Mucosa of rectum (tissue), 2 donors: ENCODE data around the gene ZNF557.

Source experiments
- H3K27ac ChIP-seq, 2 donors: one replicate each; pipeline ENCODE4 v1.7.0; 2013; ENCODE audit warnings: inconsistent platforms in 2 of 2, low read depth in 2 of 2, low read length in 2 of 2
- H3K27me3 ChIP-seq, 2 donors: one replicate each; pipeline ENCODE4 v1.7.0; 2013; ENCODE audit warnings: low read length in 2 of 2; ENCODE audit not compliant: control insufficient read depth in 2 of 2, insufficient read depth in 2 of 2
- H3K36me3 ChIP-seq, 2 donors: one replicate each; pipeline ENCODE4 v1.7.0; 2013; ENCODE audit warnings: low read length in 2 of 2; ENCODE audit not compliant: control insufficient read depth in 2 of 2, insufficient read depth in 2 of 2
- H3K4me1 ChIP-seq, 2 donors: one replicate each; pipeline ENCODE4 v1.7.0; 2013; ENCODE audit warnings: low read length in 2 of 2, mild to moderate bottlenecking in 1 of 2; ENCODE audit not compliant: control insufficient read depth in 2 of 2, insufficient read depth in 2 of 2
- H3K4me3 ChIP-seq, 2 donors: one replicate each; pipeline ENCODE4 v1.7.0; 2013; ENCODE audit warnings: low read length in 2 of 2
- H3K9ac ChIP-seq, 2 donors: one replicate each; pipeline ENCODE4 v1.7.0; 2013; ENCODE audit warnings: low read length in 2 of 2, low read depth in 1 of 2, mild to moderate bottlenecking in 1 of 2
- H3K9me3 ChIP-seq, 2 donors: one replicate each; pipeline ENCODE4 v1.7.0; 2013; ENCODE audit warnings: low read length in 2 of 2; ENCODE audit not compliant: control insufficient read depth in 2 of 2
- donor health status: healthy.
- donor health status: Normal muscosa, but diverticular disease.

The ZNF557 gene

GRCh38 chr19:7104747-7105447 lies 35.4 kb downstream of the ZNF557 start:
- Histone ChIP-seq H3K4me1 (peaks cover under 1 to 3% of the 10 kb centered on the region in 2 donors), H3K9ac (no peak overlapping the region), H3K27ac (no peak overlapping the region), H3K4me3 (no peak overlapping the region), H3K27me3 (no peaks in the 10 kb centered on the region), H3K9me3 (no peaks in the 10 kb centered on the region), H3K36me3 (no peaks in the 10 kb centered on the region)

DNA sequence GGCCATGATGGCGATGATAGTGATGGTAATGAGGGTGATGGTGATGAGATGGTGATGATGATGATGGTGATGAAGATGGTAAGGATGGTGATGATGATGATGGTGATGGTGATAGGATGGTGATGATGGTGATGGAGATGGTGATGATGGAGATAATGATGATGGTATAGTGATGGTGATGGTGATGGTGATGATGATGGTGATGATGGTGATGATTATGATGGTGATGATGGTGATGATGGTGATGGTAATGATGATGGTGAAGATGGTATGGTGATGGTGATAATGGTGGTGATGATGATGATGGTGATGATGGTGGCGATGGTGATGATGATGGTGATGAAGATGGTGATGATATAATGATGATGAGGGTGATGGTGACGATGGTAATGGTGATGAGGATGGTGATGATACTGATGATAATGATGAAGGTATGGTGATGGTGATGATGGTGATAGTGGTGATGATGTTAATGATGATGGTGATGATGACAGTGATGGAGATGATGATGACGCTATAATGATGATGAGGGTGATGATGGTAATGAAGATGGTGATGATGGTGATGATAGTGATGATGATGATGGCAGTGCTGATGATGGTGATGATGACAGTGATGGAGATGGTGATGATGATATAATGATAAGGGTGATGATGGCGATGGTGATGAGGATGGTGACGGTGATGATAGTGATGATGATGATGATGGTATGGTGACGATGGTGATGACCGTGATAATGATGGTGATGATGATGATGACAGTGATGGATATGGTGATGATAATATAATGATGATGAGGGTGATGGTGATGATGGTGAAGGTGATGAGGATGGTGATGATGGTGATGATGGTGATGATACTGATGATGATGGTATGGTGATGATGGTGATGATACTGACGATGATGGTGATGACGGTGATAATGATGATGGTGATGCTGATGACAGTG lies 37.5 kb downstream of the ZNF557 start:
- H3K36me3 ChIP-seq, result no peaks in the 10 kb centered on the region
- no peak overlapping the region for H3K4me3 ChIP-seq
- H3K9ac ChIP-seq, result no peak overlapping the region
- H3K9me3 ChIP-seq, result no peaks in the 10 kb centered on the region
- no peaks in the 10 kb centered on the region for H3K27me3 ChIP-seq
- H3K4me1 ChIP-seq, result no peaks in the 10 kb centered on the region
- no peak overlapping the region for H3K27ac ChIP-seq

- H3K4me3 ChIP-seq, result no peak overlapping the region
- H3K4me1 ChIP-seq, result no peaks in the 10 kb centered on the region
- H3K9me3 ChIP-seq, result no peaks in the 10 kb centered on the region
- no peak overlapping the region for H3K27ac ChIP-seq
- H3K27me3 ChIP-seq, result no peaks in the 10 kb centered on the region
- H3K36me3 ChIP-seq, result no peaks in the 10 kb centered on the region
- no peak overlapping the region for H3K9ac ChIP-seq
Measured at GRCh38 chr19:7109678-7110289, 40.3 kb downstream of the ZNF557 start.

DNA sequence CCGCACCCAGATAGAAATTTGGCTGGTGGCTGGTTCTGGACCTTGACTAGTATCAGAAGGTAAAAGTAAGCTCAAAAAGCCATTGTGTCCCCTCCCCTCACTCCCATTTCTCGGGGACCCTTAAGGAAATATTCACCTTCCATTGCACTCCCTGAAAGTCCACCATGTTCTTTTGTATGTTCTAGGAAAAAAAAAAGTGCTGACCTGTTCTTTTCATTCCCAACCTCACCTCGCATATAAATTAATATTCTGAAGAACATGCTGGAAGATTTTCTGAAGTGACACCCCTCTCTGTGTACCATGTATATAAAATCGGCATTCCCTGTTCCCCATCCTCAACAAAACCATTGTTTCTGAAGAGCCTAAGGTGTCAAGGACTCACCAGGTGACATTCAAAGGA lies 43.2 kb downstream of the ZNF557 start:
- no peaks in the 10 kb centered on the region for H3K9me3 ChIP-seq
- no peaks in the 10 kb centered on the region for H3K4me1 ChIP-seq
- no peaks in the 10 kb centered on the region for H3K27me3 ChIP-seq
- H3K9ac ChIP-seq, result no peak overlapping the region
- no peak overlapping the region for H3K4me3 ChIP-seq
- H3K27ac ChIP-seq, result no peak overlapping the region
- H3K36me3 ChIP-seq, result peaks cover 13 to 15% of the 10 kb centered on the region in 2 donors

- no peaks in the 10 kb centered on the region for H3K27me3 ChIP-seq
- H3K36me3 ChIP-seq, result peaks cover 13 to 15% of the 10 kb centered on the region in 2 donors
- H3K9ac ChIP-seq, result no peak overlapping the region
- H3K4me1 ChIP-seq, result no peaks in the 10 kb centered on the region
- H3K4me3 ChIP-seq, result no peak overlapping the region
- no peaks in the 10 kb centered on the region for H3K9me3 ChIP-seq
- no peak overlapping the region for H3K27ac ChIP-seq
Measured at GRCh38 chr19:7113233-7113632, 43.7 kb downstream of the ZNF557 start.

DNA sequence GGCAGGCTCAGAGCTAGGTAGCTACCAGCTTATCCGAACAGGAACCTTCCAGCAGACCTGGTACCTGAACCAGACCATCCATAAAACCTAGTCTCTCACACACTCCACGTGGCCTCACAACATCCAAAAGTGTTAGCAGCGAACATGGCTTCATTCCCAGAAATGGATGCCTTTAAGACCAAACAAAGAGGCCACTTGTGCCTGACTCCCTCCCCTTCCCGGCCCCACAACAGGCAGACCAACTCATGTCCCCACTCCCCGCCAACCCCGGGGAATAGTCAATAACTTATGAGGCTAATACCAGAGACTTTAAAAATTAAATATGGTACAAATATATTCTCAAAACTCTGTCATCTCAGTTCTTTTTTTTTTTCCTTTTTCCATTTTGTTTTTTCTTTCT lies 46.2 kb downstream of the ZNF557 start:
- H3K36me3 ChIP-seq, result peaks cover 31 to 33% of the 10 kb centered on the region in 2 donors

DNA sequence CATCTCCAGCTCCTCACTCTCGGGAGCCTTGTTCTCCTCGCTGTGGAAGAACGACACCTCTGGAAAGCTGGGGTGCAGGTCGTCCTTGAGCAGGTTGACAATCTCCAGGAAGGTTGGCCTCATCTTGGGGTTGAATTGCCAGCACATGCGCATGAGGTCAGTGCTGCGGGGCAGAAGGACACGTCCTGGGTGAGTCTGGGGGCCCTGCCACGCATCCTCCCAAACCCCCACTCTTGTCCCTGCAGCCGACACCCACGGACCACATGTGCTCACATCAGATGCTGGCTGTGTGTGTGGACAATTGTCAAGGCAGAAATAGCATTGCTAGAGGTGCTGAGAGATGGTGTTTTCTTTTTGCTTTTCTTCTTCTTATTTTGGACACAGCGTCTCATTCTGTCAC lies 47.7 kb downstream of the ZNF557 start:
- Histone ChIP-seq H3K27ac (no peak overlapping the region), H3K9me3 (no peaks in the 10 kb centered on the region), H3K4me3 (no peak overlapping the region), H3K9ac (no peak overlapping the region), H3K36me3 (peaks cover 41 to 45% of the 10 kb centered on the region in 2 donors), H3K27me3 (no peaks in the 10 kb centered on the region), H3K4me1 (no peaks in the 10 kb centered on the region)

More for the DNA sequence above, 46.2 kb downstream of the ZNF557 start:
- Histone ChIP-seq H3K9me3 (no peaks in the 10 kb centered on the region), H3K4me3 (no peak overlapping the region), H3K27me3 (no peaks in the 10 kb centered on the region), H3K9ac (no peak overlapping the region), H3K4me1 (no peaks in the 10 kb centered on the region), H3K27ac (no peak overlapping the region)

GRCh38 chr19:7119582-7119981 lies 50.1 kb downstream of the ZNF557 start:
- H3K9ac ChIP-seq, result no peak overlapping the region
- no peaks in the 10 kb centered on the region for H3K4me1 ChIP-seq
- H3K9me3 ChIP-seq, result no peaks in the 10 kb centered on the region
- no peaks in the 10 kb centered on the region for H3K27me3 ChIP-seq
- H3K36me3 ChIP-seq, result peaks cover 47 to 49% of the 10 kb centered on the region in 2 donors
- H3K27ac ChIP-seq, result no peak overlapping the region
- H3K4me3 ChIP-seq, result no peak overlapping the region

DNA sequence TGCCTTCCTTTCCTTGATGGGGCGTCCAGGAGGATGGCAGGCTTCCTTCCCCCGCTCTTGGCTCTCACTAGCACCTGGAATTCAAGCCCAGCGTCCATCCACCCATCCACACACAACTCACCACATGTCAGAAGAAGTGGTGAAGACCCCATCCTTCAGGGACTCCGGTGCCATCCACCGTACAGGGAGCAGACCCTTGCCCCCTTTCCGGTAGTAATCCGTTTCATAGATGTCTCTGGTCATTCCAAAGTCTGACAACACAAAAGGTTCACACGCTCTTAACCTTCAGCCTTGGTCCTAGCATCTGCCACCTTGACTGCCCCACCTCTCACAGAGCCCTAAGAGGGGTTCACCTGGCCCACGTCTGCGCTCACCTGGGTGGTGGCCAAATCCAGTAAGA lies 51.0 kb downstream of the ZNF557 start:
- Histone ChIP-seq H3K9me3 (no peaks in the 10 kb centered on the region), H3K27me3 (no peaks in the 10 kb centered on the region), H3K36me3 (peaks cover 51 to 53% of the 10 kb centered on the region in 2 donors), H3K27ac (no peak overlapping the region), H3K4me1 (no peaks in the 10 kb centered on the region), H3K4me3 (no peak overlapping the region), H3K9ac (no peak overlapping the region)

DNA sequence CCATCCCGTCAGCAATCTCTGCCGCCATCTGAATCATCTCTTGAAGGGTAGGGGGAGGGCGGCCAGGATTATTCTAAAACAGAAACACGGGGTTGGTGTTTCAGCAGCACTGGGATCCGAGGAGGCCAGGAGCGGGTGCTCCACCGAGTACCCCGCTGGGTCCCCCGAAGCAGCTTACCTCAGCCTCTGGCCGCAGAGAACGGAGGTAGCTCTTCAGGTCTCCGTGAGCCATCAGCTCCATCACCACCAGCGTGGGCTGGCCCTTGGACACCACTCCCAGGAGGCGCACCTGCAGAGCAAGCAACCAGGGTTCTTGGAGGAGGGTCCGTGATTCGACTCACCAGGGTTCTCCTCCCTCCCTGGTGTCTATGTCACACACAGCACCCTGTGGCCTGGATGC lies 53.2 kb downstream of the ZNF557 start:
- Histone ChIP-seq H3K4me3 (no peak overlapping the region), H3K27me3 (no peaks in the 10 kb centered on the region), H3K9me3 (no peaks in the 10 kb centered on the region), H3K4me1 (no peaks in the 10 kb centered on the region), H3K36me3 (peaks cover 58 to 61% of the 10 kb centered on the region in 2 donors), H3K9ac (no peak overlapping the region), H3K27ac (no peak overlapping the region)
